ENCODE data around the gene METTL16. TPM values are rescaled to one million over a fixed set of nuclear protein-coding genes. Genes with fewer than 3 reads are reported as not detected.

Gene METTL16
- total RNA-seq, 1 donor from 2014 or later: 44.9 TPM

DNA sequence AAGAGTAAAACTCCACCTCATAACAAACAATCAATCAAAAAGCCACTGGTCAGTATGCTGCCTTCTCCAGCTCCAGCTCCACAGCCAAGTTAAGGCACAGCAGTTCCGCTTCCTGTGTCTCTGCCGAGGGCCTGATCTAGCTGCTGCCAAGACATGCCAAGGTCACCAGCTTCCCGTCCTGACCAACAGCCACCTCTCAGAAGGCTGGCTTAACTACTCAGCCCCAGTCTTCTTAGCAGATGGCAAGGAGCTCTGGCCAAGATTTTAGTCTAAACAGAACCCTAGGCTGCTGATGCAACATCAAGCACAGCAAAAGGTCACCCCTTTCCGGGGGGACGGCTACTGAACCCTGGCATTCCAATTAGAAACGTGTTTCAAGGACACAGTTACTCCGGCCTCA, 93.1 kb downstream of the METTL16 start:
- Mint-ChIP-seq H3K9me3 (no peaks in the 10 kb centered on the region), H3K4me3 (no peak overlapping the region)

DNA sequence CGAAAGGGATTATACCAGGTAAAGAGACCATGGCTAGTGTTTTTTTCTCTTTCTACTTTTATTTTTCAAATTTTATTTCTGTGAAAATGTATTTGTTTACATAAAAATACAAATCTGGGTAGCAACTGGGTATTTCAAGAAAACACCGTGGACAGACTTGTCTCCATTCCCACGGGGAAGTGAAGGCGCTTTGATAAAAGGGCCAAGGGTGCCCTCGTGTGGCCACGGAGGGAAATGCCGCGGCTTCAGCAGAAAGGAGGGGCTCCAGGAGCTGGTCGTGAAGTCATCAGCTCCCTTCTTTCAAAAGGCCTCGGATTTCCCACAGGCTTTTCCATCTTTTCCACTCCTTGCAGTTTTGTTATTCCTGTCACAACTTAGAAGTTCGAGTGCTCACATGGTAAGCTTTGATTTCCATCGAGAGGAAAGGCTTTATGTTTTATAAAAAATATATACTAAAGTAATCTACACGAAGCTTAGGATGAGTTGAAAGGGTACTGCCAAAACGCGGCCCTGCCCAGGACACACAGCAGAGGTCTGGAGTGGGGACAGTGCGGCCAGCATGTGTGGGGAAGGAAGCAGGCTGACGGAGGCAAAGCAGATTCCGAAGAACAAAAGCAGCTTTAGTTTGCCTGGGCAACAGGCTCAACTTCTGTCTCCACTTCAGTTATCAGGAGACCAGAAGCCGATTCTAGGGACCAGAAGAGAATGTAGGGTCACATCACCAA, 95.5 kb downstream of the METTL16 start:
- Mint-ChIP-seq H3K27ac (ENCODE audit: unreplicated experiment) (peak overlapping the region; percentile 96), H3K27me3 (ENCODE audit: low read depth) (no peaks in the 10 kb centered on the region), H3K36me3 (ENCODE audit: low read depth) (no peaks in the 10 kb centered on the region), H3K9me3 (no peaks in the 10 kb centered on the region), H3K4me1 (peaks cover 17% of the 10 kb centered on the region), H3K4me3 (peak overlapping the region; percentile 49)
- TF ChIP-seq, protein P1, sequence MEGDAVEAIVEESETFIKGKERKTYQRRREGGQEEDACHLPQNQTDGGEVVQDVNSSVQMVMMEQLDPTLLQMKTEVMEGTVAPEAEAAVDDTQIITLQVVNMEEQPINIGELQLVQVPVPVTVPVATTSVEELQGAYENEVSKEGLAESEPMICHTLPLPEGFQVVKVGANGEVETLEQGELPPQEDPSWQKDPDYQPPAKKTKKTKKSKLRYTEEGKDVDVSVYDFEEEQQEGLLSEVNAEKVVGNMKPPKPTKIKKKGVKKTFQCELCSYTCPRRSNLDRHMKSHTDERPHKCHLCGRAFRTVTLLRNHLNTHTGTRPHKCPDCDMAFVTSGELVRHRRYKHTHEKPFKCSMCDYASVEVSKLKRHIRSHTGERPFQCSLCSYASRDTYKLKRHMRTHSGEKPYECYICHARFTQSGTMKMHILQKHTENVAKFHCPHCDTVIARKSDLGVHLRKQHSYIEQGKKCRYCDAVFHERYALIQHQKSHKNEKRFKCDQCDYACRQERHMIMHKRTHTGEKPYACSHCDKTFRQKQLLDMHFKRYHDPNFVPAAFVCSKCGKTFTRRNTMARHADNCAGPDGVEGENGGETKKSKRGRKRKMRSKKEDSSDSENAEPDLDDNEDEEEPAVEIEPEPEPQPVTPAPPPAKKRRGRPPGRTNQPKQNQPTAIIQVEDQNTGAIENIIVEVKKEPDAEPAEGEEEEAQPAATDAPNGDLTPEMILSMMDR (conservative IDR thresholded peaks at IDR 0.05): peak; percentile 99
- DNase-seq (ENCODE audit: low read depth, low spot score): peak; percentile 97

More for the DNA sequence above, 93.1 kb downstream of the METTL16 start:
- Mint-ChIP-seq H3K4me1 (peaks cover 22% of the 10 kb centered on the region), H3K27ac (ENCODE audit: unreplicated experiment) (peak overlapping the region; percentile 71), H3K27me3 (ENCODE audit: low read depth) (no peaks in the 10 kb centered on the region), H3K36me3 (ENCODE audit: low read depth) (no peaks in the 10 kb centered on the region)
- no peak for DNase-seq (ENCODE audit: low read depth, low spot score)
- TF ChIP-seq, protein P1 (conservative IDR thresholded peaks at IDR 0.05): no peak

DNA sequence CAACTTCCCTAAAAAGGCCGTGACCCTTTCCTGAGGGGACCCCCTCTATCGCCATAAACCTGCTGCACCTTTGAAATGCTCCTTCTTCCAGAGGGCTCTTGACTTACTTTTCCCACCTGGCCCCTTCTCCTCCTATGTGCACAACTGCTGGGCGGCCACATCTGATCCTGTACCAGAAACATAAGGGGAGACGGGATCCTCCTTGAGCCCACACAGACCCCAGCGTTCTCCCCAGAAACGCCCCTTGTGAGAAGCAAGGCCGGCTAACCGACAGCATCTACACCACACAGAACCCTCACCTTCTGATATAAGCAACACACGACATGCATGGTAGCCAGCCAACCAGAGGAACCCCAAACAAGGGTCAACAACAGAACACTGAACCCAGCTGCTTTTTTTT, 96.6 kb downstream of the METTL16 start:
- Mint-ChIP-seq H3K36me3 (ENCODE audit: low read depth) (peaks cover 5% of the 10 kb centered on the region), H3K4me1 (peaks cover 17% of the 10 kb centered on the region), H3K9me3 (no peaks in the 10 kb centered on the region), H3K27me3 (ENCODE audit: low read depth) (no peaks in the 10 kb centered on the region), H3K27ac (ENCODE audit: unreplicated experiment) (peak overlapping the region; percentile 12), H3K4me3 (no peak overlapping the region)
- TF ChIP-seq, protein P1 (conservative IDR thresholded peaks at IDR 0.05): no peak
- DNase-seq (ENCODE audit: low read depth, low spot score): no peak

DNA sequence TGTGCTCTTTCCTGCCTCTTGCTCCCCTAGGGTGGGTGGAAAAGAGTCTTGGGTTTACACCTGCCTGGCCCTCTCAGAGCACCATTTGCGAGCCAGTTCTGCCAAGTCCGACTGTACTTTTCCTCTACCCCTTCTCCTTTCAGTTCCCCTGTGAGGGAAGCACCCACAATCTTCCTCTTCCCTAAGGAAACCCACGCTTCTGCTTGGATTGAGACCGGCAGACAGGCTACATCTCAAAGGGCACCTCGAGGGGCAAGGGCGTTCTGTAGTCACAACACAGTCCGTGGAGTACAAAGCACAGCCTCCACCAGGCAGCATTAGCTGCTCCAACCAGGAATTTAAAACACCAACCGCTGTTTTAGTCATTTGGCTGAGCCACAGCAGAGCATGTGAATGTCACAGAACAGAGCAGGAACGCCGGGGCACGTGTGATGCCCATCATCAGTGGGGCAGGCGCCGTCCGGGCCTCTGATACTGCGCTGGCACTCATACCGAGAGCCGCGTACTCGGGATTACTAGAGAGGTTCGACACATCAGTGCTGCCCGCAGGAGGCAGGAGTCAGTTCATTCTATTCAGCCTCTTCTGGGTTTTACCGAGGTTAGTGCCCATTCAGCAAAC, 97.1 kb downstream of the METTL16 start:
- H3K9me3 Mint-ChIP-seq: no peaks in the 10 kb centered on the region
- no peaks in the 10 kb centered on the region for H3K27me3 Mint-ChIP-seq (ENCODE audit: low read depth)
- H3K4me1 Mint-ChIP-seq: peaks cover 17% of the 10 kb centered on the region
- no peak overlapping the region for H3K4me3 Mint-ChIP-seq
- DNase-seq (ENCODE audit: low read depth, low spot score): no peak
- TF ChIP-seq, protein P1 (conservative IDR thresholded peaks at IDR 0.05): no peak
- no peak overlapping the region for H3K27ac Mint-ChIP-seq (ENCODE audit: unreplicated experiment)
- peaks cover 5% of the 10 kb centered on the region for H3K36me3 Mint-ChIP-seq (ENCODE audit: low read depth)

DNA sequence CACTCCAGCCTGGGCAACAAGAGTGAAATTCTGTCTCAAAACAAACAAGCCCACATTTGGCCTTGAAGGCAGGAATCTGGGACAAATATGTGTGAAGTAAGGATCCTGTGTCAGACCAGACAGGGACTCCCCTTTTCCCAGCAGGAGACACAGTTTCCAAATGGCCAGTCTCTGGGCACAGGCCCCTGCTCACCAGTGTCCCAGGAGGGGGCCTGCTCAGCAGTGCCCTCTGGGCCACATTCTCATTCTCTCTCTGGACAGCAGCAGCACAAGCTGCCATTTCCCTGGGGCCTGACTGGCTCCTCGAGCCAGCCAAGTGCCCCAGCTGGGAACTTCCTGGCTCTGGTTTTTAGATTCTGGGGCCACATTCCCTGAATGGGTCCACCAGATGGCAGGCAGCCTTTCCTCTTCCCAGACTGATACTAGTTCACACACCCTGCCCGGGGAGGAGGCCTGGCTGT, 99.1 kb downstream of the METTL16 start:
- Mint-ChIP-seq H3K27me3 (ENCODE audit: low read depth) (no peaks in the 10 kb centered on the region), H3K27ac (ENCODE audit: unreplicated experiment) (peak overlapping the region; percentile 43), H3K4me1 (peaks cover 17% of the 10 kb centered on the region), H3K4me3 (no peak overlapping the region), H3K9me3 (no peaks in the 10 kb centered on the region), H3K36me3 (ENCODE audit: low read depth) (peaks cover 5% of the 10 kb centered on the region)
- TF ChIP-seq, protein P1 (conservative IDR thresholded peaks at IDR 0.05): no peak
- DNase-seq (ENCODE audit: low read depth, low spot score): no peak

Data from neural crest cell (in vitro differentiated cells).